ENCODE data around the gene CTDSP1. TPM values are rescaled to one million over a fixed set of nuclear protein-coding genes. Genes with fewer than 3 reads are reported as not detected.

Gene CTDSP1
- total RNA-seq, 1 experiment from 2014 or later, result 52.3 TPM

DNA sequence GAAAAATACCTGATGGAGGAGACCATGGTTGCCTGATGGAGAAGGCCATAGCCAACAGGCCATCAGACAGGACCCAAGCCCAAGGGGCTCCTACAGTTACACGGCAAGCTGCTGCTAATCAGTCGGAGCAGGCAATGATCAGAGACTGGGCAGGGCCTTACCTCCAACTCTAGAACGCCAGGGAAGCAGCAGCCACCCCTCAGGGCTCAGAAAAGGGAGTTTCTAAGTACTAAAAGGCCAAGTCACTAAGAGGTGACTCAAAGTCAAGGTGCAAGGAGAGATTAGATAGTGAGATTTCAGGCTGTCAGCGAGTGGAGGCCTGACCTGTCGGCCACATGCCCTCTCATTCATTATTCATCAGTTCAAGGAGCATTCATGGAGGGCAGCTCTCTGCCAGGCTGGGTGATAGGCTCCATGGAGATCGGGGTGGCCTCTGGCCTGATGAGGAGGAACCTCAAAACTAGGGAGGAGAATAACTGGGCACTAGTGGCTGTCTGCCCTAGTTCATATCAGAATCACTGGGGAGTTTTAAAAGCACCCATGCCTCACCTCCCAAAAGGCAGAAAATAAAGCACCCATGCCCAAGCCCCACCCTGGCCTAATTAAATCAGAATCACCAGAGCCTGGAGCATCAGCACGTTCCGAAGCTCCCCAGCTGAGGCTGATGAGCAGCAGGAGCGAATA, 22.9 kb downstream of the CTDSP1 start:
- Mint-ChIP-seq H3K4me1 (peaks cover 6 to 10% of the 10 kb centered on the region in 2 experiments), H3K9me3 (no peaks in the 10 kb centered on the region), H3K27ac (no peak overlapping the region), H3K27me3 (ENCODE audit: low read depth) (no peaks in the 10 kb centered on the region; the same call in 1 of the 2 replicates), H3K36me3 (ENCODE audit: insufficient read depth in 1 of 3, low read depth in 3 of 3) (no peaks in the 10 kb centered on the region), H3K4me3 (no peak overlapping the region)
- H4K5ac ChIP-seq (ENCODE audit: insufficient read length, low read depth, low read length), result no peak overlapping the region
- H3T11ph ChIP-seq (ENCODE audit: low read length), result no peak overlapping the region
- no peak overlapping the region for H2BK15ac ChIP-seq (ENCODE audit: low read depth, low read length)
- no peak overlapping the region for H2AK5ac ChIP-seq (ENCODE audit: insufficient read length, low read length)
- WGBS (ENCODE audit: extremely low coverage, insufficient read length, low lambda C conversion rate), result no CpG with 5 or more reads among the region's 9 CpGs
- H3K9me3 ChIP-seq (ENCODE audit: control insufficient read depth, low read depth, low read length), result no peaks in the 10 kb centered on the region
- no peak overlapping the region for H3K56ac ChIP-seq (ENCODE audit: insufficient read length, low read depth, low read length)
- H4K8ac ChIP-seq (replicated peaks; ENCODE audit: insufficient read length, low read depth, low read length), result no peak overlapping the region
- no peak overlapping the region for H2BK12ac ChIP-seq (ENCODE audit: insufficient read length, low read depth, low read length)
- H2BK5ac ChIP-seq (ENCODE audit: insufficient read length, low read length), result no peak overlapping the region
- no peak overlapping the region for H2BK20ac ChIP-seq (ENCODE audit: low read depth, low read length, poor library complexity, severe bottlenecking)
- no peaks in the 10 kb centered on the region for H4K20me1 ChIP-seq (ENCODE audit: control insufficient read depth, insufficient read depth, insufficient read length)
- no peak overlapping the region for H3K14ac ChIP-seq (ENCODE audit: insufficient read depth, low read length)
- no peak overlapping the region for H2BK120ac ChIP-seq (ENCODE audit: low read depth, low read length, poor library complexity, severe bottlenecking)
- no peaks in the 10 kb centered on the region for H3K79me1 ChIP-seq (ENCODE audit: insufficient read depth, low read depth, low read length, poor library complexity, severe bottlenecking)
- H4K91ac ChIP-seq (ENCODE audit: insufficient read length, low read depth, low read length), result no peak overlapping the region
- H3K9ac ChIP-seq (ENCODE audit: extremely low read depth, insufficient read length, low read length), result no peak overlapping the region
- no peaks in the 10 kb centered on the region for H3K79me2 ChIP-seq (ENCODE audit: insufficient read depth, low read length)
- no peak overlapping the region for H3K27ac ChIP-seq (ENCODE audit: insufficient read length, low read depth, low read length)
- H3K23me2 ChIP-seq (ENCODE audit: insufficient read length, low read depth, low read length, poor library complexity, severe bottlenecking), result no peaks in the 10 kb centered on the region
- H3K4ac ChIP-seq (ENCODE audit: low read depth, low read length), result no peak overlapping the region
- TF ChIP-seq, protein P1, sequence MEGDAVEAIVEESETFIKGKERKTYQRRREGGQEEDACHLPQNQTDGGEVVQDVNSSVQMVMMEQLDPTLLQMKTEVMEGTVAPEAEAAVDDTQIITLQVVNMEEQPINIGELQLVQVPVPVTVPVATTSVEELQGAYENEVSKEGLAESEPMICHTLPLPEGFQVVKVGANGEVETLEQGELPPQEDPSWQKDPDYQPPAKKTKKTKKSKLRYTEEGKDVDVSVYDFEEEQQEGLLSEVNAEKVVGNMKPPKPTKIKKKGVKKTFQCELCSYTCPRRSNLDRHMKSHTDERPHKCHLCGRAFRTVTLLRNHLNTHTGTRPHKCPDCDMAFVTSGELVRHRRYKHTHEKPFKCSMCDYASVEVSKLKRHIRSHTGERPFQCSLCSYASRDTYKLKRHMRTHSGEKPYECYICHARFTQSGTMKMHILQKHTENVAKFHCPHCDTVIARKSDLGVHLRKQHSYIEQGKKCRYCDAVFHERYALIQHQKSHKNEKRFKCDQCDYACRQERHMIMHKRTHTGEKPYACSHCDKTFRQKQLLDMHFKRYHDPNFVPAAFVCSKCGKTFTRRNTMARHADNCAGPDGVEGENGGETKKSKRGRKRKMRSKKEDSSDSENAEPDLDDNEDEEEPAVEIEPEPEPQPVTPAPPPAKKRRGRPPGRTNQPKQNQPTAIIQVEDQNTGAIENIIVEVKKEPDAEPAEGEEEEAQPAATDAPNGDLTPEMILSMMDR (conservative IDR thresholded peaks at IDR 0.05), result no peak
- H3K18ac ChIP-seq (ENCODE audit: insufficient read length, low read depth, low read length), result no peak overlapping the region
- H2AFZ ChIP-seq (ENCODE audit: low read length), result no peak overlapping the region
- DNase-seq, result no peak
- H3K23ac ChIP-seq (ENCODE audit: insufficient read length, low read depth, low read length), result no peak overlapping the region
- no peaks in the 10 kb centered on the region for H3K27me3 ChIP-seq (ENCODE audit: insufficient read depth, low read length)
- H3K4me2 ChIP-seq (ENCODE audit: insufficient read depth, insufficient read length, low read length), result no peak overlapping the region
- no peaks in the 10 kb centered on the region for H3K4me1 ChIP-seq (ENCODE audit: insufficient read depth, low read length)

Measured in H9 (cell line).